HCT116 (cell line): Measurements from ENCODE around the gene SPATA3. TPM values are rescaled to one million over a fixed set of nuclear protein-coding genes. Genes with fewer than 3 reads are reported as not detected.

Experiments used
- ATAC-seq: fragments of 200-7000 bp; cut with Tn5 transposase; 2 replicates; pipeline ENCODE4 v1.9.1; 2020; ENCODE audit warnings: mild to moderate bottlenecking, moderate library complexity
- BruUV-seq: library from RNA; stranded (reverse); fragments of 400-500 nt; replicated peaks from 2 replicates; lab custom pipeline; 2021; lab: Mats Ljungman, UMichigan
- CTCF ChIA-PET: fragments of 300-600 bp; sonication (Branson Sonifier 250); formaldehyde crosslinking; loops from one replicate; lab custom pipeline; 2021; ENCODE audit warnings: antibody characterized with exemption; lab: Charles Lee
- POLR2A ChIA-PET: fragments of 300-600, 350-600 bp; sonication (Branson Sonifier 250); formaldehyde crosslinking; loops from one replicate; lab custom pipeline; 2021; ENCODE audit warnings: antibody characterized with exemption; lab: Charles Lee
- RAD21 ChIA-PET, 2 experiments: fragments of 300-600 bp; sonication (Branson Sonifier 250); formaldehyde crosslinking; loops; one replicate each; lab custom pipeline; 2023; ENCODE audit warnings: low total read pairs in 2 of 2; ENCODE audit not compliant: uncharacterized antibody in 2 of 2, unreplicated experiment in 2 of 2, low non-redundant PET in 1 of 2; lab: Charles Lee
- DNase-seq: peaks from one replicate; pipeline ENCODE4 v3.0.0-alpha.2; 2010; ENCODE audit warnings: low read depth, low spot score
- H2AFZ ChIP-seq: fragments of 200-600 bp; shearing (Covaris generic), sonication (generic); 2 replicates; pipeline ENCODE4 v1.6.1; 2017; ENCODE audit warnings: low read depth, mixed run types, mixed read lengths, antibody characterized with exemption, low read length; ENCODE audit not compliant: poor library complexity, severe bottlenecking
- H3K27ac ChIP-seq: 2 replicates; pipeline ENCODE4 v1.5.1; 2012; ENCODE audit warnings: low read depth, low read length
- H3K27me3 ChIP-seq: fragments of 200-600 bp; sonication (generic); 2 replicates; pipeline ENCODE4 v1.6.1; 2016; ENCODE audit warnings: mixed run types, low read length, mixed read lengths; ENCODE audit not compliant: insufficient read depth
- H3K36me3 ChIP-seq, 2 experiments: fragments of 200-500 bp in 1 of 2; fragments of 200-600 bp in 1 of 2; sonication (Bioruptor generic) in 1 of 2; sonication (generic) in 1 of 2; 2 replicates each; pipeline versions ENCODE4 v1.5.1 to v1.6.1; 2014 to 2016; ENCODE audit warnings: low read length in 2 of 2, inconsistent platforms in 1 of 2, mixed read lengths in 1 of 2, mixed run types in 1 of 2; ENCODE audit not compliant: insufficient read depth in 2 of 2, control insufficient read depth in 1 of 2
- H3K4me1 ChIP-seq, 2 experiments: fragments of 200-600 bp in 1 of 2; sonication (generic) in 1 of 2; 2 replicates each; pipeline versions ENCODE4 v1.5.1 to v1.6.1; 2012 to 2017; ENCODE audit warnings: low read length in 2 of 2, inconsistent platforms in 1 of 2, mild to moderate bottlenecking in 1 of 2, mixed read lengths in 1 of 2, mixed run types in 1 of 2, moderate library complexity in 1 of 2; ENCODE audit not compliant: insufficient read depth in 2 of 2, control insufficient read depth in 1 of 2
- H3K4me2 ChIP-seq: fragments of 200-600 bp; sonication (generic); 2 replicates; pipeline ENCODE4 v1.6.1; 2017; ENCODE audit warnings: mixed run types, low read length, mixed read lengths
- H3K4me3 ChIP-seq, 2 experiments: fragments of 200-600 bp in 1 of 2; sonication (generic) in 1 of 2; replicated peaks in 1 of 2; 2 replicates each; pipeline ENCODE4 v1.5.1; 2011 to 2016; ENCODE audit warnings: low read length in 2 of 2, control low read depth in 1 of 2, low read depth in 1 of 2, mild to moderate bottlenecking in 1 of 2, mixed read lengths in 1 of 2, mixed run types in 1 of 2
- H3K79me2 ChIP-seq: fragments of 200-600 bp; sonication (generic); 2 replicates; pipeline ENCODE4 v1.6.1; 2017; ENCODE audit warnings: mild to moderate bottlenecking, mixed run types, low read length, moderate library complexity, mixed read lengths; ENCODE audit not compliant: insufficient read depth
- H3K9ac ChIP-seq: fragments of 200-600 bp; sonication (generic); 2 replicates; pipeline ENCODE4 v1.6.1; 2016; ENCODE audit warnings: low read length, mixed read lengths
- H3K9me2 ChIP-seq: fragments of 200-600 bp; sonication (generic), shearing (Covaris generic); 2 replicates; pipeline ENCODE4 v1.6.1; 2017; ENCODE audit warnings: mixed run types, mild to moderate bottlenecking, moderate library complexity; ENCODE audit not compliant: insufficient read depth
- H3K9me3 ChIP-seq, 2 experiments: fragments of 200-500 bp in 1 of 2; fragments of 200-600 bp in 1 of 2; sonication (Bioruptor generic) in 1 of 2; sonication (generic) in 1 of 2; 2 replicates each; pipeline ENCODE4 v1.6.1; 2014 to 2017; ENCODE audit warnings: low read length in 2 of 2, mixed read lengths in 2 of 2, inconsistent platforms in 1 of 2, low read depth in 1 of 2, mild to moderate bottlenecking in 1 of 2, mixed run types in 1 of 2, moderate library complexity in 1 of 2; ENCODE audit not compliant: control insufficient read depth in 1 of 2, insufficient read depth in 1 of 2
- H4K20me1 ChIP-seq: fragments of 200-600 bp; sonication (generic), shearing (Covaris generic); 2 replicates; pipeline ENCODE4 v1.6.1; 2017; ENCODE audit warnings: mixed run types, mild to moderate bottlenecking, moderate library complexity; ENCODE audit not compliant: insufficient read depth
- CBX3 ChIP-seq: IDR thresholded peaks from 2 replicates; pipeline ENCODE4 v1.6.1; 2012; ENCODE audit warnings: low read depth
- CEBPB ChIP-seq: IDR thresholded peaks from 2 replicates; pipeline ENCODE4 v1.6.1; 2012; ENCODE audit warnings: low read depth
- ELF1 ChIP-seq: IDR thresholded peaks from 2 replicates; pipeline ENCODE4 v1.6.1; 2012; ENCODE audit warnings: low read depth, borderline replicate concordance
- EZH2 ChIP-seq: fragments of 200-600 bp; sonication (generic); IDR thresholded peaks from 2 replicates; pipeline ENCODE4 v1.6.1; 2017; ENCODE audit warnings: antibody characterized with exemption, mixed run types
- EZH2phosphoT487 ChIP-seq: fragments of 200-600 bp; IDR thresholded peaks from 2 replicates; pipeline ENCODE4 v1.6.1; 2018; ENCODE audit warnings: antibody characterized with exemption, borderline replicate concordance
- FOSL1 ChIP-seq: IDR thresholded peaks from 2 replicates; pipeline ENCODE4 v1.6.1; 2012; ENCODE audit warnings: low read depth
- JUND ChIP-seq: IDR thresholded peaks from 2 replicates; pipeline ENCODE4 v1.6.1; 2012
- POLR2A ChIP-seq: IDR thresholded peaks from 2 replicates; pipeline ENCODE4 v1.7.0; 2011; ENCODE audit warnings: borderline replicate concordance; ENCODE audit not compliant: insufficient read depth, insufficient read length; ENCODE audit errors: extremely low read depth
- POLR2AphosphoS5 ChIP-seq: IDR thresholded peaks from 2 replicates; pipeline ENCODE4 v1.6.1; 2011; ENCODE audit warnings: mild to moderate bottlenecking, low read depth, low read length, moderate library complexity
- RAD21 ChIP-seq: IDR thresholded peaks from 2 replicates; pipeline ENCODE4 v1.6.1; 2012; ENCODE audit warnings: low read depth, mild to moderate bottlenecking
- SIN3A ChIP-seq: IDR thresholded peaks from 2 replicates; pipeline ENCODE4 v1.6.1; 2012; ENCODE audit warnings: low read depth
- SP1 ChIP-seq: IDR thresholded peaks from 2 replicates; pipeline ENCODE4 v1.6.1; 2012; ENCODE audit warnings: low read depth
- SRF ChIP-seq: IDR thresholded peaks from 2 replicates; pipeline ENCODE4 v1.6.1; 2012; ENCODE audit warnings: low read depth
- TCF7L2 ChIP-seq: IDR thresholded peaks from 2 replicates; pipeline ENCODE4 v1.7.0; 2011; ENCODE audit warnings: borderline replicate concordance, inconsistent platforms; ENCODE audit not compliant: insufficient read depth, insufficient read length; ENCODE audit errors: extremely low read depth
- YY1 ChIP-seq: IDR thresholded peaks from 2 replicates; pipeline ENCODE4 v1.6.1; 2011; ENCODE audit warnings: low read length, low read depth, moderate library complexity, mild to moderate bottlenecking; ENCODE audit not compliant: insufficient replicate concordance; ENCODE audit errors: extremely low read depth
- ZFX ChIP-seq: fragments of 450-650 bp; IDR thresholded peaks from 2 replicates; pipeline ENCODE4 v1.6.1; 2017
- ZNF274 ChIP-seq: fragments of 200-500 bp; sonication (Bioruptor generic); IDR thresholded peaks from 2 replicates; pipeline ENCODE4 v1.6.1; 2014; ENCODE audit warnings: mild to moderate bottlenecking, low read depth, low read length, inconsistent platforms
- intact Hi-C: fragments of 100-400 bp; cut with micrococcal nuclease; formaldehyde crosslinking; loops from 2 replicates; pipeline ENCODE4 v1.10.0; 2022
- total RNA-seq: library from RNA; stranded (reverse); gene quantifications from one replicate; pipeline ENCODE4 v1.2.1, GENCODE V29; 2021; ENCODE audit not compliant: unreplicated experiment
- TF ChIP-seq, protein P1 (sequence below): IDR thresholded peaks from 2 replicates; pipeline ENCODE4 v1.6.1; 2012; ENCODE audit warnings: low read depth
- TF ChIP-seq, protein P2 (sequence below): IDR thresholded peaks from 2 replicates; pipeline ENCODE4 v1.6.1; 2012
- TF ChIP-seq, protein P3 (sequence below), 3 experiments: fragments of 200-600 bp in 1 of 3; sonication (generic) in 1 of 3; IDR thresholded peaks in 2 of 3; conservative IDR thresholded peaks in 1 of 3; 2 replicates each; pipeline ENCODE4 v1.5.1; 2012 to 2017; ENCODE audit warnings: low read depth in 2 of 3, low read length in 2 of 3, antibody characterized with exemption in 1 of 3, borderline replicate concordance in 1 of 3, control low read depth in 1 of 3, mild to moderate bottlenecking in 1 of 3, mixed read lengths in 1 of 3, mixed run types in 1 of 3, moderate library complexity in 1 of 3; ENCODE audit not compliant: insufficient read depth in 1 of 3

The SPATA3 gene
- total RNA-seq, 1 experiment from 2014 or later = not detected

DNA sequence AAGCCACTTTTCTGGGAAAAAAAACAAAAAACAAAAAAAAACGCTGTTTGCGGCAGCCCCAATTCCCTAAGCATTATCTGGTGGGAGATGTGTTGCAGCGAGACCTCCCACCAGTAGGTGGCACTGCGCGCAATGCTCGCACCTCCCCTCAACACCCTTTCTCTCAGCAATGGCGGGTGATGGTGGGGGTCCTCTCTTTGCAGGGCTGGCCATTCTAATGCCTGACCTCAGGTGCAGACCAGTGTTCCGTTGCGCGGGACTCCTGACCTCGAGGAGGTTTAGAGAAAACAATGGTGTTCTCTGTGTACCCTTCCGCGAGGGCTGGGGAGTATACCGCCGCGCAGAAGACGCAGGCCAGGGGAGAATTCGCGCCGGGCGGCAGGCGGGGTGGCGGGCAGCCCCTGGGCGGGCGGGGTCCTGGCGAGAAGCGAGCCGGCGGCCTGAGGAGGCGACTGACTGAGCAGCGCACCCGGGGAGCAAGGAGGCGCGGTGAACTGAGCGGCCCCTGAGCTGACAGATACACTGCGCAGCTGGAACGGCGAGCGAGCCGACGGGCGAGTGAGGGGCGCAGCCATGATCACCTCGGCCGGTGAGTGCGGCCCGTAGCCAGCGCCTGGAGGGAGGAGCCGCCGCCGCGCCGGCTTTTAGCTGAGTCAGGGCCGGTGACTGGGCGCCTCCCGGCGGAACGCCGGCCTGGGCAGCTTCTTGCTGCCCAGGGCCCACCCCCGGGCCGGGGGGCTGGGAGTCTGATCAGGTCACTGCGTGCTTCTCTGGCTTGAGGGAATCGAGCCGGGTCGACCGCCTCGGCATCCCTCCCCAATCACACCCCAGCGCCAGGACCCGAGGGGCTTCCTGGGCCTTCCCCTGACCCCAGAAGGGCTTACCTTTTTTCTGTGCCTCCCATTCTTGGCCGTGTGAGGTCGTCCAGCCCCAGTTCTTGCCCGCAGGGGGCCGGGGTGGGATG is 60.8 kb downstream of the SPATA3 start, which contains the start of gene PSMD1:
Gene PSMD1, plus strand, starts transcription at position 415 of the 964 bp plus-strand sequence. Its CDS starts 159 bp downstream, at position 574.
- peak within 1 kb of the TSS; percentile 83 for H3K27ac ChIP-seq
- CTCF ChIA-PET = interaction anchor here (0.8 to 1.7 kb wide), 5 partner anchors 13 to 395 kb away, joined by 3 to 7 read pairs (median 3); no protein-coding TSS in a partner anchor
- BruUV-seq = no TSS peak
- H3K4me2 ChIP-seq = peak within 1 kb of the TSS; percentile 89
- no peaks in the 10 kb centered on the region for H3K27me3 ChIP-seq
- peak; percentile 87 for DNase-seq
- H3K79me2 ChIP-seq = peaks cover 51% of the 10 kb centered on the region
- H3K9ac ChIP-seq = peak within 1 kb of the TSS; percentile 94
- intact Hi-C loops = no loop called here
- POLR2A ChIA-PET = no interaction called here
- peaks cover 3 to 6% of the 10 kb centered on the region in 2 experiments; a peak in 2 of 4 replicates for H3K36me3 ChIP-seq
- no peaks in the 10 kb centered on the region for H3K9me2 ChIP-seq
- RAD21 ChIA-PET = no interaction called here
- no peaks in the 10 kb centered on the region for H3K9me3 ChIP-seq
- H4K20me1 ChIP-seq = no peaks in the 10 kb centered on the region
- ATAC-seq = peak; percentile 73
- H3K4me1 ChIP-seq = peaks cover 18 to 45% of the 10 kb centered on the region in 2 experiments
- peak within 1 kb of the TSS; percentile 92 to 100 for H3K4me3 ChIP-seq
- peak within 1 kb of the TSS; percentile 85 for H2AFZ ChIP-seq
- TF ChIP-seq EZH2 (no peak), TCF7L2 (peak; percentile 15), FOSL1 (no peak), POLR2AphosphoS5 (peak; percentile 77), CBX3 (peak; percentile 84), EZH2phosphoT487 (no peak), SIN3A (no peak), ELF1 (no peak), ZFX (peak; percentile 85), POLR2A (peak; percentile 23), CEBPB (no peak), ZNF274 (no peak), JUND (no peak), SP1 (peak; percentile 91), RAD21 (no peak), SRF (no peak), YY1 (peak; percentile 95)
- TF ChIP-seq, protein P1, sequence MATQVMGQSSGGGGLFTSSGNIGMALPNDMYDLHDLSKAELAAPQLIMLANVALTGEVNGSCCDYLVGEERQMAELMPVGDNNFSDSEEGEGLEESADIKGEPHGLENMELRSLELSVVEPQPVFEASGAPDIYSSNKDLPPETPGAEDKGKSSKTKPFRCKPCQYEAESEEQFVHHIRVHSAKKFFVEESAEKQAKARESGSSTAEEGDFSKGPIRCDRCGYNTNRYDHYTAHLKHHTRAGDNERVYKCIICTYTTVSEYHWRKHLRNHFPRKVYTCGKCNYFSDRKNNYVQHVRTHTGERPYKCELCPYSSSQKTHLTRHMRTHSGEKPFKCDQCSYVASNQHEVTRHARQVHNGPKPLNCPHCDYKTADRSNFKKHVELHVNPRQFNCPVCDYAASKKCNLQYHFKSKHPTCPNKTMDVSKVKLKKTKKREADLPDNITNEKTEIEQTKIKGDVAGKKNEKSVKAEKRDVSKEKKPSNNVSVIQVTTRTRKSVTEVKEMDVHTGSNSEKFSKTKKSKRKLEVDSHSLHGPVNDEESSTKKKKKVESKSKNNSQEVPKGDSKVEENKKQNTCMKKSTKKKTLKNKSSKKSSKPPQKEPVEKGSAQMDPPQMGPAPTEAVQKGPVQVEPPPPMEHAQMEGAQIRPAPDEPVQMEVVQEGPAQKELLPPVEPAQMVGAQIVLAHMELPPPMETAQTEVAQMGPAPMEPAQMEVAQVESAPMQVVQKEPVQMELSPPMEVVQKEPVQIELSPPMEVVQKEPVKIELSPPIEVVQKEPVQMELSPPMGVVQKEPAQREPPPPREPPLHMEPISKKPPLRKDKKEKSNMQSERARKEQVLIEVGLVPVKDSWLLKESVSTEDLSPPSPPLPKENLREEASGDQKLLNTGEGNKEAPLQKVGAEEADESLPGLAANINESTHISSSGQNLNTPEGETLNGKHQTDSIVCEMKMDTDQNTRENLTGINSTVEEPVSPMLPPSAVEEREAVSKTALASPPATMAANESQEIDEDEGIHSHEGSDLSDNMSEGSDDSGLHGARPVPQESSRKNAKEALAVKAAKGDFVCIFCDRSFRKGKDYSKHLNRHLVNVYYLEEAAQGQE = no peak
- TF ChIP-seq, protein P2, sequence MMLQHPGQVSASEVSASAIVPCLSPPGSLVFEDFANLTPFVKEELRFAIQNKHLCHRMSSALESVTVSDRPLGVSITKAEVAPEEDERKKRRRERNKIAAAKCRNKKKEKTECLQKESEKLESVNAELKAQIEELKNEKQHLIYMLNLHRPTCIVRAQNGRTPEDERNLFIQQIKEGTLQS = no peak
- TF ChIP-seq, protein P3, sequence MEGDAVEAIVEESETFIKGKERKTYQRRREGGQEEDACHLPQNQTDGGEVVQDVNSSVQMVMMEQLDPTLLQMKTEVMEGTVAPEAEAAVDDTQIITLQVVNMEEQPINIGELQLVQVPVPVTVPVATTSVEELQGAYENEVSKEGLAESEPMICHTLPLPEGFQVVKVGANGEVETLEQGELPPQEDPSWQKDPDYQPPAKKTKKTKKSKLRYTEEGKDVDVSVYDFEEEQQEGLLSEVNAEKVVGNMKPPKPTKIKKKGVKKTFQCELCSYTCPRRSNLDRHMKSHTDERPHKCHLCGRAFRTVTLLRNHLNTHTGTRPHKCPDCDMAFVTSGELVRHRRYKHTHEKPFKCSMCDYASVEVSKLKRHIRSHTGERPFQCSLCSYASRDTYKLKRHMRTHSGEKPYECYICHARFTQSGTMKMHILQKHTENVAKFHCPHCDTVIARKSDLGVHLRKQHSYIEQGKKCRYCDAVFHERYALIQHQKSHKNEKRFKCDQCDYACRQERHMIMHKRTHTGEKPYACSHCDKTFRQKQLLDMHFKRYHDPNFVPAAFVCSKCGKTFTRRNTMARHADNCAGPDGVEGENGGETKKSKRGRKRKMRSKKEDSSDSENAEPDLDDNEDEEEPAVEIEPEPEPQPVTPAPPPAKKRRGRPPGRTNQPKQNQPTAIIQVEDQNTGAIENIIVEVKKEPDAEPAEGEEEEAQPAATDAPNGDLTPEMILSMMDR (IDR thresholded peaks at IDR 0.05 in 2 of 3, conservative IDR thresholded peaks at IDR 0.05 in 1 of 3; ENCODE audit: borderline replicate concordance in 1 of 3, insufficient read depth in 1 of 3, low read depth in 2 of 3, low read length in 2 of 3) = peak; percentile 73 to 95 (median 93)
